ENCODE measurements around the gene PIK3C2B. TPM values are rescaled to one million over a fixed set of nuclear protein-coding genes. Genes with fewer than 3 reads are reported as not detected.

PIK3C2B gene
- total RNA-seq, 4 donors from 2014 or later, result 70.7 to 162 (median 94.5) TPM

- Histone ChIP-seq H3K36me3 (peaks cover 28% of the 10 kb centered on the region), H3K9me3 (no peaks in the 10 kb centered on the region), H3K27me3 (no peaks in the 10 kb centered on the region), H3K4me1 (peaks cover 40% of the 10 kb centered on the region), H3K4me3 (no peak overlapping the region), H3K27ac (no peak overlapping the region)
- TF ChIP-seq POLR2AphosphoS5 (IDR thresholded peaks at IDR 0.05) (no peak), EP300 (IDR thresholded peaks at IDR 0.05) (no peak), POLR2A (IDR thresholded peaks at IDR 0.05) (no peak), CTCF (IDR thresholded peaks at IDR 0.05) (no peak)
- DNase-seq (ENCODE audit: low spot score in 2 of 2), result no peak
- WGBS, result 86% methylated on average over 10 of the region's 10 CpGs
Observed at GRCh38 chr1:204469304-204469703, 25.3 kb downstream of the PIK3C2B start.

- peaks cover 33% of the 10 kb centered on the region for H3K36me3 ChIP-seq
- 89% methylated on average over 17 of the region's 18 CpGs for WGBS
Observed at GRCh38 chr1:204468766-204469302, 25.8 kb downstream of the PIK3C2B start.

GRCh38 chr1:204468206-204468605 lies 26.4 kb downstream of the PIK3C2B start:
- H3K27ac ChIP-seq, result peak overlapping the region; percentile 18
- no peaks in the 10 kb centered on the region for H3K27me3 ChIP-seq
- TF ChIP-seq POLR2A (IDR thresholded peaks at IDR 0.05) (no peak), EP300 (IDR thresholded peaks at IDR 0.05) (no peak), POLR2AphosphoS5 (IDR thresholded peaks at IDR 0.05) (no peak), CTCF (IDR thresholded peaks at IDR 0.05) (no peak)
- peaks cover 51% of the 10 kb centered on the region for H3K4me1 ChIP-seq
- WGBS, result 77% methylated on average over 10 of the region's 10 CpGs
- no peak overlapping the region for H3K4me3 ChIP-seq
- peaks cover 35% of the 10 kb centered on the region for H3K36me3 ChIP-seq
- no peak for DNase-seq (ENCODE audit: low spot score in 2 of 2)
- no peaks in the 10 kb centered on the region for H3K9me3 ChIP-seq

More at GRCh38 chr1:204468766-204469302, 25.8 kb downstream of the PIK3C2B start:
- Histone ChIP-seq H3K27ac (no peak overlapping the region), H3K4me3 (no peak overlapping the region), H3K4me1 (peaks cover 45% of the 10 kb centered on the region), H3K27me3 (no peaks in the 10 kb centered on the region), H3K9me3 (no peaks in the 10 kb centered on the region)
- TF ChIP-seq EP300 (IDR thresholded peaks at IDR 0.05), result no peak
- no peak for TF ChIP-seq POLR2AphosphoS5 (IDR thresholded peaks at IDR 0.05)
- no peak for TF ChIP-seq POLR2A (IDR thresholded peaks at IDR 0.05)
- TF ChIP-seq CTCF (IDR thresholded peaks at IDR 0.05), result no peak
- no peak for DNase-seq (ENCODE audit: low spot score in 2 of 2)

- peaks cover 35% of the 10 kb centered on the region for H3K36me3 ChIP-seq
Observed at GRCh38 chr1:204466416-204467405, 27.9 kb downstream of the PIK3C2B start.

More at GRCh38 chr1:204466416-204467405, 27.9 kb downstream of the PIK3C2B start:
- no peaks in the 10 kb centered on the region for H3K9me3 ChIP-seq
- DNase-seq (ENCODE audit: low spot score in 2 of 2), result no peak
- TF ChIP-seq POLR2A (IDR thresholded peaks at IDR 0.05) (no peak), POLR2AphosphoS5 (IDR thresholded peaks at IDR 0.05) (no peak), CTCF (IDR thresholded peaks at IDR 0.05) (no peak), EP300 (IDR thresholded peaks at IDR 0.05) (no peak)
- 48% methylated on average over 17 of the region's 17 CpGs for WGBS
- H3K27ac ChIP-seq, result peak overlapping the region; percentile 78
- peaks cover 64% of the 10 kb centered on the region for H3K4me1 ChIP-seq
- H3K27me3 ChIP-seq, result no peaks in the 10 kb centered on the region
- H3K4me3 ChIP-seq, result peak overlapping the region; percentile 3

Measured in suprapubic skin (tissue), 4 donors.